ENCODE results near the gene LMBRD1. TPM values are rescaled to one million over a fixed set of nuclear protein-coding genes. Genes with fewer than 3 reads are reported as not detected.
"Not testable (repeated sequence)": the region's sequence is repeated elsewhere in the genome, so short reads cannot be mapped to it uniquely, and the experiment has no call there.

The LMBRD1 gene
- total RNA-seq, 1 donor from 2014 or later, result 16.6 TPM

GRCh38 chr6:69792292-69792691 lies 4.5 kb downstream of the LMBRD1 start:
- intact Hi-C loops (cut with micrococcal nuclease), result no loop called here
- H3K4me1 Mint-ChIP-seq (ENCODE audit: low read depth), result peaks cover 29% of the 10 kb centered on the region
- H3K9me3 Mint-ChIP-seq, result peaks cover 3% of the 10 kb centered on the region

DNA sequence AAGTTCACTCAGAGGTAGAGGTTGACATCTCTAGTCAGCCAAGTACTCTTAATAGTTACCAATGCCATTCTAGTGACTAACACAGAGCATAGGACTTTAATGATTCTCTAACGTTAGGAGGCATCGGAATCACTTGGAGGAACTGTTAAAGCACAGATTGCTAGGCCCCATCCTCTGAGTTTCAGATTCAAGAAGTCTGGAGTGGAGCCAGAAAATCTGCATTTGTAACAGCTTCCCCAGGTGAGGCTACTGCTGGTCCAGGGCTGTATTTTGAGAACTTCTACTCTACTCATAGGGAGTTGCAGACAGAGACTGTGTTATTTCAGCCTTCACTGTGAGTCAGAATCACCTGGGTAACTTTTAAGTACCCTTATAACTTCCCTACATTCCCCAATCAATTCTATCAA lies 5.7 kb downstream of the LMBRD1 start:
- H3K9me3 Mint-ChIP-seq, result no peaks in the 10 kb centered on the region
- H3K4me1 Mint-ChIP-seq (ENCODE audit: low read depth), result peaks cover 22% of the 10 kb centered on the region
- no peak overlapping the region for H3K4me3 Mint-ChIP-seq
- no peaks in the 10 kb centered on the region for H3K27me3 Mint-ChIP-seq (ENCODE audit: insufficient read depth)
- H3K27ac Mint-ChIP-seq, result no peak overlapping the region
- H3K36me3 Mint-ChIP-seq (ENCODE audit: low read depth), result peaks cover 17% of the 10 kb centered on the region
- no peak for DNase-seq (ENCODE audit: low spot score)
- intact Hi-C loops (cut with micrococcal nuclease), result no loop called here

More at GRCh38 chr6:69792292-69792691, 4.5 kb downstream of the LMBRD1 start:
- peaks cover 16% of the 10 kb centered on the region for H3K36me3 Mint-ChIP-seq (ENCODE audit: low read depth)
- H3K4me3 Mint-ChIP-seq, result no peak overlapping the region
- H3K27ac Mint-ChIP-seq, result no peak overlapping the region
- no peak for DNase-seq (ENCODE audit: low spot score)
- no peaks in the 10 kb centered on the region for H3K27me3 Mint-ChIP-seq (ENCODE audit: insufficient read depth)

DNA sequence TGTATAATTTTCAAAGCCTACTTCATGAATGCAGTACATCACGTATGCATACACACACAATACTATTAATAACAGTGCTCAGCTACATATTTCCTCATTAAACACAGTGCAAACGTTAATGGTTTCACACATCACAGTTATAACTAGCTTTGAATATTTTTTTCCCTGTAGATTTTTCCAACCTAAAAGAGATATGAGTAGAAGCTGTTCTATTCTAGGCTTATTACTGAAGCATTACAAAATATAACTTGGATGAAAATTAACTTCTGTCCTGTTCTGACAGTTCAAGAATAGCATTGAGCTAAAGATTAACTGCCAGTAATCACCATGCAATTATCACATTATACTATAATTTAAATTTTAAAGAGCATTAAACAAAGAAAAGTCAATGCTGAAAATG lies 6.2 kb downstream of the LMBRD1 start:
- H3K4me3 Mint-ChIP-seq, result no peak overlapping the region
- no peak for DNase-seq (ENCODE audit: low spot score)
- no peaks in the 10 kb centered on the region for H3K27me3 Mint-ChIP-seq (ENCODE audit: insufficient read depth)
- H3K36me3 Mint-ChIP-seq (ENCODE audit: low read depth), result peaks cover 19% of the 10 kb centered on the region
- peaks cover 21% of the 10 kb centered on the region for H3K4me1 Mint-ChIP-seq (ENCODE audit: low read depth)
- no peak overlapping the region for H3K27ac Mint-ChIP-seq
- intact Hi-C loops (cut with micrococcal nuclease), result no loop called here
- H3K9me3 Mint-ChIP-seq, result no peaks in the 10 kb centered on the region

GRCh38 chr6:69789578-69789977 lies 7.2 kb downstream of the LMBRD1 start:
- no peak for DNase-seq (ENCODE audit: low spot score)
- Mint-ChIP-seq H3K36me3 (ENCODE audit: low read depth) (peaks cover 18% of the 10 kb centered on the region), H3K27me3 (ENCODE audit: insufficient read depth) (no peaks in the 10 kb centered on the region), H3K27ac (no peak overlapping the region), H3K4me3 (no peak overlapping the region), H3K4me1 (ENCODE audit: low read depth) (peaks cover 22% of the 10 kb centered on the region), H3K9me3 (no peaks in the 10 kb centered on the region)
- intact Hi-C loops (cut with micrococcal nuclease), result no loop called here

DNA sequence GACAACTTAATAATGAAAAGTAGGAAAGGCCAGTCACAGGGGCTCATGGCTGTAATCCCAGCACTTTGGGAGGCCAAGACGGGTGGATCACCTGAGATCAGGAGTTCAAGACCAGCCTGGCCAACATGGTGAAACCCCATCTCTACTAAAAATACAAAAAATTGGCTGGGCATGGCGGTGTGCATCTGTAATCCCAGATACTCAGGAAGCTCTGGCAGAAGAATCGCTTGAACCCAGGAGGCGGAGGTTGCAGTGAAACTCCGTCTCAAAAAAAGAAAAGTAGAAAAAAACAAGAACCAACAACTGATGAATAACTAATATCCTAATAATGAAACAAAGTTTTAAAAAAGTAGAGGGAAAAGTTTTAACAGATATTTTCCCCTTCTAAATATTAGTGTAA lies 9.4 kb downstream of the LMBRD1 start:
- H3K4me3 Mint-ChIP-seq; H3K27me3 Mint-ChIP-seq (ENCODE audit: insufficient read depth); intact Hi-C loops (cut with micrococcal nuclease); H3K27ac Mint-ChIP-seq; DNase-seq (ENCODE audit: low spot score); H3K9me3 Mint-ChIP-seq: not testable (repeated sequence)
- peaks cover 21% of the 10 kb centered on the region for H3K36me3 Mint-ChIP-seq (ENCODE audit: low read depth)
- H3K4me1 Mint-ChIP-seq (ENCODE audit: low read depth), result peaks cover 26% of the 10 kb centered on the region

GRCh38 chr6:69785697-69786096 lies 11.1 kb downstream of the LMBRD1 start:
- no peaks in the 10 kb centered on the region for H3K9me3 Mint-ChIP-seq
- H3K27me3 Mint-ChIP-seq (ENCODE audit: insufficient read depth), result no peaks in the 10 kb centered on the region
- intact Hi-C loops (cut with micrococcal nuclease), result no loop called here
- peaks cover 21% of the 10 kb centered on the region for H3K4me1 Mint-ChIP-seq (ENCODE audit: low read depth)
- no peak overlapping the region for H3K4me3 Mint-ChIP-seq
- no peak overlapping the region for H3K27ac Mint-ChIP-seq
- peaks cover 21% of the 10 kb centered on the region for H3K36me3 Mint-ChIP-seq (ENCODE audit: low read depth)
- DNase-seq (ENCODE audit: low spot score), result no peak

DNA sequence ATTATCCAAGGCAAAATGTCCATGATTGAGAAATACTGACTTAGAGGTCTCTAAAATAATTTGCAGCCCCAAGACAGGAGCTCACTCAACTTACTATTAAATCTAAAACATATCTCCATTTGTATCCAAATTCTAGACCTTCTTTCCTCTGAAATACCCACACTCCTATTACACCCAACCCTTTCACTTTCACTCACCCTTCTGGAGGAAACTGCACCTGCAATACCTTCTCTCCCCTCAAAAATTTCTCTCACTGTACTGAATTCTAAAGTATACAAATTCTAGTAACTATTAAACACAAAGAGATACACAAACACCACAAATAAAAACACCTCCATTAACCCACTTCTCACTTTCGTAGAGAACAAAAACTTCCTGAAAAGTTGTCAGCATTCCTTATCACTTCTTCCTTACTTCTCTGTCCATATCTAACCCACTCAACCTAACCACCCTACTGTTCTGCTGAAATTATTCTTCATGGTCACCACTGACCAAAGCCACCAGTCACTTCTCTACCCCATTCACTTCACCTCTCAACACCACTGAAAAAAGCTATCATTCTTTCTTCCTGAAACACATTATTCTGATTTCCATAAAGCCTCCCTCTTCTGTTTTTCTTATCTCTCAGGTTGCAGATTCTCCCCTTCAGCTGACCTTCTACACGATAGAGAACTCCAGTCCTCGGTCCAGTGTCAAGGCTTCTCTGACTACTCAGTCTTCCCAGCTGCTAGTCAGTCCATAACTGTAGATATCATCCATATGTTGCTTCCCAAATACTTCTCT lies 12.0 kb downstream of the LMBRD1 start:
- Mint-ChIP-seq H3K4me1 (ENCODE audit: low read depth) (peaks cover 25% of the 10 kb centered on the region), H3K27ac (no peak overlapping the region), H3K36me3 (ENCODE audit: low read depth) (peaks cover 24% of the 10 kb centered on the region), H3K27me3 (ENCODE audit: insufficient read depth) (no peaks in the 10 kb centered on the region), H3K4me3 (no peak overlapping the region), H3K9me3 (no peaks in the 10 kb centered on the region)
- no peak for DNase-seq (ENCODE audit: low spot score)
- intact Hi-C loops (cut with micrococcal nuclease), result no loop called here

GRCh38 chr6:69783108-69783507 lies 13.7 kb downstream of the LMBRD1 start:
- no peak overlapping the region for H3K27ac Mint-ChIP-seq
- peaks cover 20% of the 10 kb centered on the region for H3K36me3 Mint-ChIP-seq (ENCODE audit: low read depth)
- no peak overlapping the region for H3K4me3 Mint-ChIP-seq
- intact Hi-C loops (cut with micrococcal nuclease), result no loop called here
- DNase-seq (ENCODE audit: low spot score), result no peak
- H3K27me3 Mint-ChIP-seq (ENCODE audit: insufficient read depth), result no peaks in the 10 kb centered on the region
- peaks cover 25% of the 10 kb centered on the region for H3K4me1 Mint-ChIP-seq (ENCODE audit: low read depth)
- no peaks in the 10 kb centered on the region for H3K9me3 Mint-ChIP-seq

DNA sequence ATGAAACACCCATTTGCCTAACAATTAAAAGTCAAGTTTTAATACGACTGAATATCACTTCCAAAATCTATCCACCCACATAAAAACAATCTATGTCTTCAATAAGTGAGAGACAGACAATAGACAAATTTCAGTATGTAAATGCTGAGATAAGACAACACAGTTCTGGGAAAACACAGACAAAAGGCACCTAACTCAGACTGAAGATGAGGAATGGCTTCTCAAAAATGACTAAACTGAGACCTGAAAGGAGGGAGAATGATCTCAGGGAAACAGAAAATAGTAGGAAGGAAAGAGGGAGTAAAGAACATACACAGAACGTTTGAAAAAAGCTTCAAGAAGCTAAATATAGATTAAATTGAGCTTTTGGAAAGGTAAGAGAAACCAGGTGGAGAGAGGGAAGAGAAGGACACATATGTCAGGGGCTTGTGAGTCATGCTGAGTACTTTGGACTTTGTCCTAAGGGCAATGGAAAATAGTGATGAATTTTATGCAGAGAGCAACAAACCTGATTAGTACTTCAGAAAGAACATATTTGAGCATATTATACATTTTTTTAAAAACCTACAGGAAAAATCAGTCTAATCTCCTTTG lies 16.1 kb downstream of the LMBRD1 start:
- H3K27ac Mint-ChIP-seq, result no peak overlapping the region
- no peak for DNase-seq (ENCODE audit: low spot score)
- no peaks in the 10 kb centered on the region for H3K27me3 Mint-ChIP-seq (ENCODE audit: insufficient read depth)
- H3K4me1 Mint-ChIP-seq (ENCODE audit: low read depth), result peaks cover 21% of the 10 kb centered on the region
- no peak overlapping the region for H3K4me3 Mint-ChIP-seq
- intact Hi-C loops (cut with micrococcal nuclease), result no loop called here
- no peaks in the 10 kb centered on the region for H3K9me3 Mint-ChIP-seq
- H3K36me3 Mint-ChIP-seq (ENCODE audit: low read depth), result peaks cover 19% of the 10 kb centered on the region

GRCh38 chr6:69775941-69776340 lies 20.9 kb downstream of the LMBRD1 start:
- no peak overlapping the region for H3K4me3 Mint-ChIP-seq
- intact Hi-C loops (cut with micrococcal nuclease), result no loop called here
- H3K4me1 Mint-ChIP-seq (ENCODE audit: low read depth), result peaks cover 19% of the 10 kb centered on the region
- peaks cover 8% of the 10 kb centered on the region for H3K9me3 Mint-ChIP-seq
- peaks cover 26% of the 10 kb centered on the region for H3K36me3 Mint-ChIP-seq (ENCODE audit: low read depth)
- no peaks in the 10 kb centered on the region for H3K27me3 Mint-ChIP-seq (ENCODE audit: insufficient read depth)
- H3K27ac Mint-ChIP-seq, result no peak overlapping the region
- DNase-seq (ENCODE audit: low spot score), result no peak

DNA sequence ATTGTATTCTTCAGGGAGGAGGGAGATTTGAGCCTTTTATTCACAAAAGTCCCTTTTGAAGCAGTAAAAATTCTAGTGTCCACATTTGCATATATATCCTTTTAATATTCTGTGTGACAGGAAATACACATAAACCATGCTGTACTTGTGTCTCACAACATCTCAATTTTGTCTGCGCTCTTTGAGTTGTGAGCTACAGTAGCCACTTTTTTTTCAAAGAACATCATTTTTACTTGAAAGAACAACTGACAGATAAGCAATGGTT lies 21.3 kb downstream of the LMBRD1 start:
- no peak for DNase-seq (ENCODE audit: low spot score)
- Mint-ChIP-seq H3K36me3 (ENCODE audit: low read depth) (peaks cover 23% of the 10 kb centered on the region), H3K27ac (no peak overlapping the region), H3K9me3 (peaks cover 8% of the 10 kb centered on the region), H3K4me3 (no peak overlapping the region), H3K4me1 (ENCODE audit: low read depth) (peaks cover 15% of the 10 kb centered on the region), H3K27me3 (ENCODE audit: insufficient read depth) (no peaks in the 10 kb centered on the region)
- intact Hi-C loops (cut with micrococcal nuclease), result no loop called here

DNA sequence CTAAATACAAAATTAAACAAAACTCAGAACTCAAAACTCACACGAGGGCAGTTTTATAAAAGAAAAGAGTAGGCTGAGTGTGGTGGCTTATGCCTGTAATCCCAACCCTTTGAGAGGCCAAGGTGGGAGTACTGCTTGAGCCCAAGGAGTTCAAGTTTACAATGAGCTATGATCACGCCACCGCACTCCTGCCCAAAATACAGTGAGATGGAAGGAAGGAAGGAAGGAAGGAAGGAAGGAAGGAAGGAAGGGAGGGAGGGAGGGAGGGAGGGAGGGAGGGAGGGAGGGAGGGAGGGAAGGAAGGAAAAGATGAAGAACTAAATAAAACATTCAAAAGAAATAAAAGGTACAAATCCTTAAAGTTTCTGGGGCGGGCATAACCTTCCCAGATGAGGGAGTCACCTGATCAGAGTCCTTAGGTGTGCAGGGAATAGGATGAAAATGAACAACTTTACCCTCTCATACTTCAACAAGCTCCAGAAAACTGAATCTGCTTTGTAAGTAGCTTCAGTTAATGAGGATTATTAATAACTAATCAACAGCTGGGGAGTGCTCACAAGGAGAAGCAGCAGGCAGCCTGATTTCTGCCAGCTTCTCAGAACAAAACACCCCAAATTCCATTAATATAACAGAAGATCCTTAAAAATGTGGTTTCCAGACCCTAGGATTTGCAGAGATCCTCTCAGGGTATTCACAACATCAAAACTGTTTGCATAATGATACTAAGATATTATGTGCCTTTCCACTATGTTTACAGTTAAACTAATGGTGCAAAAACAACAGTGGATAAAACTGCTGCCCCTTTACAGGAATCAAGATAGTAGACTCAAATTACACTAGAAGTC lies 21.8 kb downstream of the LMBRD1 start:
- intact Hi-C loops (cut with micrococcal nuclease), result no loop called here
- Mint-ChIP-seq H3K36me3 (ENCODE audit: low read depth) (peaks cover 20% of the 10 kb centered on the region), H3K27ac (no peak overlapping the region), H3K4me3 (no peak overlapping the region), H3K27me3 (ENCODE audit: insufficient read depth) (no peaks in the 10 kb centered on the region), H3K9me3 (peaks cover 8% of the 10 kb centered on the region), H3K4me1 (ENCODE audit: low read depth) (peaks cover 13% of the 10 kb centered on the region)
- no peak for DNase-seq (ENCODE audit: low spot score)
